DOHH2 (cell line): Measurements from ENCODE around the gene SLC45A3.

Experiments
- H3F3A ChIP-seq: fragments of 200-600 bp; sonication (generic), shearing (Covaris generic); 2 replicates; pipeline ENCODE4 v1.6.0; 2016; ENCODE audit warnings: antibody characterized with exemption, mild to moderate bottlenecking; ENCODE audit not compliant: control insufficient read depth, insufficient read depth
- H3K27ac ChIP-seq: fragments of 200-600 bp; sonication (generic); 2 replicates; pipeline ENCODE4 v1.5.1; 2014; ENCODE audit warnings: low read depth, mild to moderate bottlenecking, low read length, moderate library complexity
- H3K27me3 ChIP-seq: fragments of 200-600 bp; sonication (generic); 2 replicates; pipeline ENCODE4 v1.6.1; 2014; ENCODE audit warnings: mild to moderate bottlenecking, low read length, mixed read lengths; ENCODE audit not compliant: control insufficient read depth
- H3K36me3 ChIP-seq: fragments of 200-600 bp; sonication (generic); 2 replicates; pipeline ENCODE4 v1.6.1; 2014; ENCODE audit warnings: mild to moderate bottlenecking, low read length, moderate library complexity, mixed read lengths; ENCODE audit not compliant: control insufficient read depth
- H3K4me1 ChIP-seq: fragments of 200-600 bp; sonication (generic); 2 replicates; pipeline ENCODE4 v1.6.1; 2014; ENCODE audit warnings: mild to moderate bottlenecking, low read length, mixed read lengths; ENCODE audit not compliant: control insufficient read depth
- H3K4me2 ChIP-seq: fragments of 200-600 bp; sonication (generic); 2 replicates; pipeline ENCODE4 v1.6.0; 2014; ENCODE audit warnings: mild to moderate bottlenecking, low read length, moderate library complexity
- H3K4me3 ChIP-seq: fragments of 200-600 bp; sonication (generic); 2 replicates; pipeline ENCODE4 v1.5.1; 2014; ENCODE audit warnings: mild to moderate bottlenecking, low read length, mixed read lengths
- H3K79me2 ChIP-seq: fragments of 200-600 bp; sonication (generic); 2 replicates; pipeline ENCODE4 v1.6.1; 2014; ENCODE audit warnings: mild to moderate bottlenecking, low read length, mixed read lengths; ENCODE audit not compliant: control insufficient read depth
- H3K9me2 ChIP-seq: fragments of 200-600 bp; sonication (generic); replicated peaks from 2 replicates; pipeline ENCODE4 v1.6.1; 2014; ENCODE audit warnings: mild to moderate bottlenecking, low read length, mixed read lengths; ENCODE audit not compliant: control insufficient read depth
- H3K9me3 ChIP-seq: fragments of 200-600 bp; sonication (generic); 2 replicates; pipeline ENCODE4 v1.6.1; 2014; ENCODE audit warnings: antibody characterized with exemption, low read length, mixed read lengths; ENCODE audit not compliant: control insufficient read depth, insufficient read depth
- H4K20me1 ChIP-seq: fragments of 200-600 bp; sonication (generic); 2 replicates; pipeline ENCODE4 v1.6.0; 2014; ENCODE audit warnings: low read depth, mild to moderate bottlenecking, antibody characterized with exemption, low read length, moderate library complexity; ENCODE audit not compliant: control insufficient read depth, insufficient read depth
- EZH2phosphoT487 ChIP-seq: fragments of 200-600 bp; sonication (generic); IDR thresholded peaks from 2 replicates; pipeline ENCODE4 v1.6.1; 2017; ENCODE audit warnings: borderline replicate concordance, mild to moderate bottlenecking, antibody characterized with exemption, low read length, moderate library complexity, mixed read lengths
- TF ChIP-seq, protein P1 (sequence below): fragments of 200-600 bp; sonication (generic); IDR thresholded peaks from one replicate; pipeline ENCODE4 v1.5.1; 2014; ENCODE audit warnings: antibody characterized with exemption, mild to moderate bottlenecking, low read depth, low read length; ENCODE audit not compliant: poor library complexity, severe bottlenecking

SLC45A3 gene

GRCh38 chr1:205667909-205668643 is 12.2 kb downstream of the SLC45A3 start:
- Histone ChIP-seq H3K36me3 (no peaks in the 10 kb centered on the region), H3K4me2 (peak overlapping the region; percentile 66), H3K79me2 (no peaks in the 10 kb centered on the region), H3K4me3 (peak overlapping the region; percentile 43; the same call in 1 of the 2 replicates), H4K20me1 (no peaks in the 10 kb centered on the region), H3K9me3 (no peaks in the 10 kb centered on the region), H3K4me1 (peaks cover 63% of the 10 kb centered on the region), H3F3A (no peaks in the 10 kb centered on the region; the same call in 1 of the 2 replicates), H3K27ac (no peak overlapping the region), H3K27me3 (no peaks in the 10 kb centered on the region), H3K9me2 (no peaks in the 10 kb centered on the region)
- TF ChIP-seq, protein P1, sequence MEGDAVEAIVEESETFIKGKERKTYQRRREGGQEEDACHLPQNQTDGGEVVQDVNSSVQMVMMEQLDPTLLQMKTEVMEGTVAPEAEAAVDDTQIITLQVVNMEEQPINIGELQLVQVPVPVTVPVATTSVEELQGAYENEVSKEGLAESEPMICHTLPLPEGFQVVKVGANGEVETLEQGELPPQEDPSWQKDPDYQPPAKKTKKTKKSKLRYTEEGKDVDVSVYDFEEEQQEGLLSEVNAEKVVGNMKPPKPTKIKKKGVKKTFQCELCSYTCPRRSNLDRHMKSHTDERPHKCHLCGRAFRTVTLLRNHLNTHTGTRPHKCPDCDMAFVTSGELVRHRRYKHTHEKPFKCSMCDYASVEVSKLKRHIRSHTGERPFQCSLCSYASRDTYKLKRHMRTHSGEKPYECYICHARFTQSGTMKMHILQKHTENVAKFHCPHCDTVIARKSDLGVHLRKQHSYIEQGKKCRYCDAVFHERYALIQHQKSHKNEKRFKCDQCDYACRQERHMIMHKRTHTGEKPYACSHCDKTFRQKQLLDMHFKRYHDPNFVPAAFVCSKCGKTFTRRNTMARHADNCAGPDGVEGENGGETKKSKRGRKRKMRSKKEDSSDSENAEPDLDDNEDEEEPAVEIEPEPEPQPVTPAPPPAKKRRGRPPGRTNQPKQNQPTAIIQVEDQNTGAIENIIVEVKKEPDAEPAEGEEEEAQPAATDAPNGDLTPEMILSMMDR = no peak
- TF ChIP-seq EZH2phosphoT487 = no peak

DNA sequence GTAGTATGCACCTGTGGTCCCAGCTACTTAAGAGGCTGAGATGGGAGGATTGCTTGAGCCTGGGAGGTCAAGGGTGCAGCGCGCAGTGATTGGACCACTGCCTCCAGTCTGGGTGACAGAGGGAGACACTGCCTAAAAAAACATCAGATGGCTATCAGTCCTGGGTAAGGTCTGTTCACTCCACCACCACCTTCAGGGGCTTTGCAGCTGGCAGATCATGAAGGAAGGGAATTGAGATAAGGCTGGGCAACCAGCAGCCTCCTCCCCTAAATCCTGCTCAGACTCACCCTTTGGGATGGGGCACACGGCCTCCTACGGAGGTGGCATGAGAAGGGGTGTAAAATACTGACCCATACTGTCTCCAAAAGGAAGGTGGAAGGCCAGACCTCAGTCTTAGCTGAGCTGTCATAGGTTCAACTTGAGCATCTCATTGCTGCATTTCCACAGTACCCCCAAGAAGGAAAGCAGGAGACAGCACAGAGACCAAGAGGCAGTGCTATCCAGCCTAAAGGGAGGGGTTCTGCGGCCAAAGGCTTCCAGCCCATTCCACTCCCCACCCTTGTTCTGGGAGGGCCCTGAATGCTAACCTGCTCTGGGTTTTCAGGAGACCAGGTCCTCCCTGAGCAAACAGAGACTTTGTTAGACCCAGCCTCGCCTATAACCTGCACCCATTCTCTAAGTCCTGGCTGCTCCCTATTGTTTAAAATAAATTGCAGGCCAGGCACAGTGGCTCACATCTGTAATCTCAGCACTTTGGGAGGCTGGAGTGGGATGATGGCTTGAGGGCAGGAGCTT is 13.7 kb downstream of the SLC45A3 start:
- Histone ChIP-seq H4K20me1 (no peaks in the 10 kb centered on the region), H3K4me2 (peak overlapping the region; percentile 57), H3K27ac (no peak overlapping the region), H3K27me3 (no peaks in the 10 kb centered on the region), H3K79me2 (no peaks in the 10 kb centered on the region), H3K4me1 (peaks cover 57% of the 10 kb centered on the region), H3K36me3 (no peaks in the 10 kb centered on the region), H3F3A (no peaks in the 10 kb centered on the region; the same call in 1 of the 2 replicates), H3K9me2 (no peaks in the 10 kb centered on the region), H3K9me3 (no peaks in the 10 kb centered on the region), H3K4me3 (no peak overlapping the region)
- TF ChIP-seq, protein P1 = no peak
- no peak for TF ChIP-seq EZH2phosphoT487

DNA sequence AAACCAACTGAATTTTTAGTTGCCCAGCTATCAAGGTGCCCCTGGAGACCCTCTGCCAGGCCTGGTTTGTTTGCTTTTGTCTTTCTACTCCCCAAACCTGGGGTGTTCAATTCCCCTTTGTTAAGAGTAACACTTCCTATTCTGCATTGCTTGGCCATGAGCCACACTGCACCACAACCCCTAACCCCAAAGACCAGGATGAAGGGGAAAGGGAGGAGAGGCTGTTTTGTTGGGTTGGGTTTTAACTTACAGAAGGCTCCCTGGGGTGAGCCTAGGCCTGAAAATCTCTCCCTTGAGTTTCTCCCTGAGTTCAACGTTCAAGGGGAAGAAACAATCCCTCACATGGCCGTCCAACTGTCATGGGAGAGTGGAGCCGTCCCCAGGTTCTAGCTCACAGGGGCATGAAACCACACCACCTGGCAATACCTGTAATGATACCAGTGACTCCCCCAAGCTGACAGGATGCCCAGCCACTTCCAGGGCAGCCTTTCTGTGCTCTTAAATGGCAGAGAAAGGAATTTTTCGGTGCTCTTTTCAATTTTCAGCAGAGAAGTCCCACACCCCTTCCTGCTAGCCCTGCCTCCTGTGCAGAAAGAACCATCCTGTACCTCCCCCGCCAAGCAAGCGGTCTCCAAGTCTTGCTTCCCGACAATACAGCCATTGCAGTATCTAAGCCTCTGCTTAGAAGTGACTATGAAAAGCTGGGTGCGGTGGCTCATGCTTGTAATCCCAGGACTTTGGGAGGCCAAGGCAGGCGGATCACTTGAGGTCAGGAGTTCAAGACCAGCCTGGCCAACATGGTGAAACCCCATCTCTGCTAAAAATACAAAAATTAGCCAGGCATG is 14.9 kb downstream of the SLC45A3 start:
- no peaks in the 10 kb centered on the region for H3K27me3 ChIP-seq
- H3K4me2 ChIP-seq = peak overlapping the region; percentile 57
- TF ChIP-seq, protein P1 = no peak
- no peak for TF ChIP-seq EZH2phosphoT487
- no peaks in the 10 kb centered on the region for H3K9me3 ChIP-seq
- H3F3A ChIP-seq = no peaks in the 10 kb centered on the region; the same call in 1 of the 2 replicates
- H3K79me2 ChIP-seq = no peaks in the 10 kb centered on the region
- H3K36me3 ChIP-seq = no peaks in the 10 kb centered on the region
- H4K20me1 ChIP-seq = no peaks in the 10 kb centered on the region
- no peaks in the 10 kb centered on the region for H3K9me2 ChIP-seq
- H3K27ac ChIP-seq = peak overlapping the region; percentile 45
- H3K4me1 ChIP-seq = peaks cover 54% of the 10 kb centered on the region
- H3K4me3 ChIP-seq = peak overlapping the region; percentile 24
